Renal cortex interstitium (tissue), 11 donors: Measurements from ENCODE around the gene GIPR. TPM values are rescaled to one million over a fixed set of nuclear protein-coding genes. Genes with fewer than 3 reads are reported as not detected.
"Not testable (repeated sequence)": the region's sequence is repeated elsewhere in the genome, so short reads cannot be mapped to it uniquely, and the experiment has no call there.

ENCODE experiments used
- DNase-seq, 11 donors: peaks; one replicate each; pipeline ENCODE4 v3.0.0-alpha.2; 2013; ENCODE audit warnings: low read depth in 9 of 11, low spot score in 4 of 11; ENCODE audit errors: extremely low read depth in 1 of 11
- polyA plus RNA-seq, 3 donors: library from polyadenylated mRNA; unstranded; fragments of 120-200 nt; gene quantifications; one replicate each; pipeline ENCODE4 v1.2.1, GENCODE V29; 2013; ENCODE audit not compliant: insufficient read length in 3 of 3

The GIPR gene
- polyA plus RNA-seq, 3 donors, result 0.28 to 1.6 (median 0.43) TPM

DNA sequence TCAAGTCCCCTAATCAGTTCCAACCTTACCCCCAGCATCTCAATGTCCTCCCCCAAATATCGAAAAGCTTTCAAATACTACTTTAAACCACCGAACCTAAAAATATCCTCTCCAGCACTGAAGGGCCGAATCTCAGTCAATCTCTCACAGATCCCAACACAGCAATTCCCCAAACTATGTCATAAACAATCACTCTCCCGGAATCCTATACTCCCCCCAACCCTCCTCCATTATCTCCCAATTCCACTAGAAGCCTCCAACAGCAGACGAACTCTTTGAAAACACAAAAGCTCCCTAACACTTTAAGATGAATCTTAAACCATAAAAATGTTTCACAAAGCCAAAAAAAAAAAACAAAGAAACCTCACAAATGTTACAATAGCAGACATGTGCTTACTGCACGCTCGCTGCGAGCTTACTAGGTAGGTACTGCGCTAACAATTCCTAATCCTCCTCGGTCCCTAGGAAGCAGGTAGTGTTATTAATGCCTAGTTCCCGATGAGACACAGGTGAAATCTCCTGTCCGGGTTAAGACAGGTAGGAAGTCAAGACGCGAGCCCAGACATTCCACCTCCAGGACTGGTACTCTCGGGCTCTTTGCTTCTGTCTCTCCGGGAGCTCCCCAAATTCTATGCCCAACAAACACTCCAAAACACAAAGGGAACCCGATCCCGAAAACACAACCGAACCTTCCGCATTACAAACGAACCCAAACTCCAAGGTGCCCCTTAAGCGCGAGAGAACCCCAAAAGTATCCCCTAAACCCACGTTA is 48.5 kb downstream of the GIPR start:
- DNase-seq, result peak in 4 of 11 donors; percentile 14 to 42 (median 26)

- peak; percentile 98 to 99 (median 98) for DNase-seq
These were observed 49.3 kb downstream of the GIPR start for GRCh38 chr19:45717131-45717982.

DNA sequence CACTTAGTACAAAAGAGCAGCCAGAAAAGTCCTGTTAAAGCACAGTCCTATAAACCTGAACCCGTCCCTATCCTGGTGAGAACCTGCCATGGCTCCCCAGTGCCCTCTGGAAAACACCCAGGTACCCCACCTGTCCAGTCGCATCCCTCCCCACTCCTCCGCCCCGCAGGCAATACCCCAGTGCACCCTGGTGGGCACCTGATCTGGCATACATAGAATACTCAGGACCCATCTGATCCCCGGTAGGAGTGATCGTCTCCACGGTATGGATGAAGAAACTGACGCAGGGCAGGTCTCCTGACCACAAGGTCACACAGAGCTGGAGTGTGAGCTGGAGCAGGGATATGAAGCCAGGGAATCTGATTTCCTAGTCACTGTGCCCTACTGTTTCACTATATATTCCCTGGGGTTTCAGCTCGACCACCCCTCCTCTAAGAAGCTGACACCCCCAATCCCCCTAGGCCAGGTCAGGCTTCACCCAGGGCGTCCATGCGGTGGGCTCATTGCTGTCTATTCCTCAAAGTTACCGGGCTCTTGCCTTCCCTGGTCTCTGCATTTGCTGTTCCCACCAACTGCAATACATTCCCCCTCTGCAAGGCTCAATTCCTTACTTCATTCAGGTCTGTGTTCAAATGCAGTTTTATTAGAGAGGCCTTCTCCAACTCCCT is 50.1 kb downstream of the GIPR start:
- DNase-seq, result no peak

DNA sequence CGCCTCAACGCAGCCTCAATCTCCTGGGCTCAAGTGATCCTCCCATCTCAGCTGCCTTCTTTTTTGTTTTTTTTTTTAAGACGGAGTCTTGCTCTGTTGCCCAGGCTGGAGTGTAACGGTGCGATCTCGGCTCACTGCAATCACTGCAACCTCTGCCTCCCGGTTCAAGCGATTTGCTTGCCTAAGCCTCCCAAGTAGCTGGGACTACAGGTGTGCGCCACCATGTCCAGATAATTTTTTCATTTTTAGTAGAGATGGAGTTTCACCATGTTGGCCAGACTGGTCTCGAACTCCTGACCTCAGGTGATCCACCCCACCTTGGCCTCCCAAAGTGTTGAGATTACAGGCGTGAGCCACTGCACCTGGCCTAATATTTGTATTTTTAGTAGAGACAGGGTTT is 52.0 kb downstream of the GIPR start:
- DNase-seq, result not testable (repeated sequence)

- not testable (repeated sequence) for DNase-seq
These were observed 60.7 kb downstream of the GIPR start for GRCh38 chr19:45728683-45729082.

DNA sequence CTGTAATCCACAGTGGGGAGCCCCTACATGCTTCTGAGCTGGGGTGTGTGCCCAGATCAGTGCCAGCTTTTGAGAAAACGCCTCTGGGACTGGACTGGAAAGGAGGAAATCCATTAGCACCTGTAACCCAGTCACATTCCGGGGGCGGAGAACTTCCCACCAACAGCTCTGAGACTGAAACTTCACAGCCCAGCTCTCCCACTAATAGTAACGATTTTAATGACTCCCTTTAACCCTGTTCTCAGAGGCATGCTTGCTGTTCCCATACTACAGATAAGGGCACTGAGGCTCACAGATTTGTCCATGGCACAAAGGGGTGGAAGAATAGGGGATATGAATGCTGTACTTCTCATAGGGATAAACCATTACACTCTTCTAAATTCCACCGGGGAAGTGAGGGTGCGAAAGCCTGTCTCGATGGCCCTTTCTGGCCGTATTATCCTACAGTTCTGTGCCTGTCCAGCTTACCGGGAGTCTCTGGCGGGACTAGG is 61.8 kb downstream of the GIPR start:
- DNase-seq, result no peak

DNA sequence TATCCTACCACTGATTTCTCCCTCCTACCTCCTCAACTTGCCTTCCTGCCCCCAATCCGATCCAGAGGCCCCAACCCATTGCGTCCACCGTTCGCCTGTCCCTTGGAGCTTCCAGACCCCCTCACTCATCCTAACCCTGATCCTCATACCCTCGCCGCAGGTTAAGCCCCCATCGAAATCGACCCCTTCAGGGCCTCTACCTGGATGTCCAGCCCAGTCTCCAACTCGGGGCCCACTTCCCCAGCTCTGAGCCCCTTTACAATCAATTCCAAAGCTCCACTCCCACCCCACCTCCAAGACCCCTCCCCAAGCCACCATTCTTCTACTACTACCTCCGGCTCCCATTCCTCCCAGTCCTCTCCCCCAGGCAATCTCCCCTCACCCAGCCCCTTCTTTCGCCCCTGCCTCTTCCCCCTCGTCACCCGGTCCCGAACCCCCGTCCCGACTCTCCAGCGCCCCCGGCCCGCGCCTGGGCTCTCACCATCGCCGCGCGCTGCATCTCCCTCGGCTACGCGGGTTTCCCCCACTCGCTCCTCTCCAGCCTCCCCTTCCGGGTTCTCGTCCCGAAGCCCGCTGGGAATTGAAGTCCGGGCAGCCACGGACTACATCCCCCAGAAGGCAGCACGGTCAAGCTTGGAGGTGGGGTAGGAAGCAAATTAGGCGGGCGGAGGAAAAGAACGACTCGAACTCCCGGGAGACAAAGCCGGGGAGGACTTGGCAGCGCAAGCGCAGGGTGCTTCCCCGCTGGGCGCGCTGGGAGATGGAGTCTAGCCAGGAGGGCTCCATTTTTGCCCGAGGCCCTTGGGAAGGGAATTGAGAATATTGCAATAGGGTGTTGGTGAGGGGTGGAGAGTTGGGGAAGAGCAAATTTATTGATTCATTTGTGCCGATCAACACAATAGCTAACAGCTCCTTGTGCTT is 62.6 kb downstream of the GIPR start, which contains the start of gene FBXO46:
FBXO46 (minus strand) TSS at position 529 of the 921 bp plus-strand sequence. CDS start 17,401 bp downstream, outside the sequence.
- peak; percentile 92 to 98 (median 96) for DNase-seq

Other genes starting within 250 kb of the GIPR start
- gene ERCC1, start 244.3 kb upstream of the GIPR start, polyA plus RNA-seq, result 10 to 100 TPM; 75.1 to 90.2 (median 82.4) TPM
- 10 to 100 TPM; 24.5 to 89.1 (median 81.2) TPM for gene FOSB, start 200.2 kb upstream of the GIPR start, polyA plus RNA-seq
- gene RTN2, start 171.2 kb upstream of the GIPR start, polyA plus RNA-seq, result 1 to 10 TPM; 5.3 to 10.0 (median 9.7) TPM
- under 1 TPM in 2 of 3 donors, not detected in 1; 0.09 to 0.21 TPM for gene PPM1N, start 169.8 kb upstream of the GIPR start, polyA plus RNA-seq
- 10 to 100 TPM; 49.0 to 57.7 (median 50.5) TPM for gene VASP, start 160.7 kb upstream of the GIPR start, polyA plus RNA-seq
- 10 to 100 TPM in 2 of 3 donors, 1 to 10 TPM in 1; 9.7 to 11.1 (median 10.4) TPM for gene OPA3, start 83.4 kb upstream of the GIPR start, polyA plus RNA-seq
- 1 to 10 TPM; 3.3 to 6.5 (median 3.6) TPM for gene GPR4, start 66.0 kb upstream of the GIPR start, polyA plus RNA-seq
- 10 to 100 TPM; 17.8 to 28.0 (median 20.6) TPM for gene EML2, start 28.8 kb upstream of the GIPR start, polyA plus RNA-seq
- gene SNRPD2, start 23.7 kb downstream of the GIPR start, polyA plus RNA-seq, result 100 to 1,000 TPM; 310 to 350 (median 317) TPM
- 10 to 100 TPM in 2 of 3 donors, 1 to 10 TPM in 1; 6.8 to 11.0 (median 10.7) TPM for gene QPCTL, start 24.4 kb downstream of the GIPR start, polyA plus RNA-seq
- gene FBXO46, start 62.7 kb downstream of the GIPR start, polyA plus RNA-seq, result 10 to 100 TPM; 12.2 to 24.4 (median 17.3) TPM
- gene MEIOSIN, start 65.2 kb downstream of the GIPR start, polyA plus RNA-seq, result not detected
- gene SIX5, start 101.0 kb downstream of the GIPR start, polyA plus RNA-seq, result 10 to 100 TPM; 13.9 to 28.1 (median 22.7) TPM
- 10 to 100 TPM; 39.1 to 63.6 (median 61.2) TPM for gene DMPK, start 114.3 kb downstream of the GIPR start, polyA plus RNA-seq
- gene DMWD, start 124.6 kb downstream of the GIPR start, polyA plus RNA-seq, result 10 to 100 TPM; 27.1 to 46.9 (median 40.8) TPM
- not detected for gene RSPH6A, start 147.1 kb downstream of the GIPR start, polyA plus RNA-seq
- gene SYMPK, start 194.9 kb downstream of the GIPR start, polyA plus RNA-seq, result 10 to 100 TPM; 59.7 to 76.5 (median 70.1) TPM
- under 1 TPM; 0.12 to 0.79 (median 0.22) TPM for gene FOXA3, start 196.1 kb downstream of the GIPR start, polyA plus RNA-seq
- 10 to 100 TPM; 14.1 to 28.5 (median 24.3) TPM for gene IRF2BP1, start 217.9 kb downstream of the GIPR start, polyA plus RNA-seq
- 1 to 10 TPM; 2.8 to 5.9 (median 4.8) TPM for gene MYPOP, start 234.4 kb downstream of the GIPR start, polyA plus RNA-seq
- gene NANOS2, start 246.6 kb downstream of the GIPR start, polyA plus RNA-seq, result not detected